Gastrocnemius medialis (tissue), 4 donors: ENCODE data around the gene KHNYN.
"Not testable (repeated sequence)": the region's sequence is repeated elsewhere in the genome, so short reads cannot be mapped to it uniquely, and the experiment has no call there.

Experiments
- CTCF ChIP-seq, 5 experiments: fragments of 450-650 bp in 3 of 5; fragments of 200-600 bp in 2 of 5; sonication (generic) in 2 of 5; IDR thresholded peaks in 4 of 5; conservative IDR thresholded peaks in 1 of 5; 1 replicate in 4 of 5; 2 replicates in 1 of 5; pipeline ENCODE4 v1.5.1; 2016 to 2019; ENCODE audit warnings: antibody characterized with exemption in 5 of 5, mild to moderate bottlenecking in 3 of 5, moderate library complexity in 3 of 5
- POLR2A ChIP-seq, 2 donors: fragments of 450-650 bp; IDR thresholded peaks; one replicate each; pipeline ENCODE4 v1.6.1; 2017; ENCODE audit warnings: antibody characterized with exemption in 2 of 2, mild to moderate bottlenecking in 2 of 2, moderate library complexity in 2 of 2

GRCh38 chr14:24479999-24480398 is 50.2 kb downstream of the KHNYN start:
- not testable (repeated sequence) for TF ChIP-seq CTCF (IDR thresholded peaks at IDR 0.05 in 4 of 5, conservative IDR thresholded peaks at IDR 0.05 in 1 of 5); POLR2A (IDR thresholded peaks at IDR 0.05)
